ENCODE data around the gene TTLL8. TPM values are rescaled to one million over a fixed set of nuclear protein-coding genes. Genes with fewer than 3 reads are reported as not detected.

The TTLL8 gene
- total and polyA plus RNA-seq, 9 donors, result not detected

GRCh38 chr22:50058906-50059880, 1.1 kb upstream of the TTLL8 start:
- no peak for DNase-seq
- H3K9me3 ChIP-seq, result no peaks in the 10 kb centered on the region
- no peaks in the 10 kb centered on the region for H3K27me3 ChIP-seq
- intact Hi-C loops (cut with DNase I), result no loop called here
- TF ChIP-seq POLR2A (IDR thresholded peaks at IDR 0.05) (no peak), EP300 (IDR thresholded peaks at IDR 0.05) (no peak), CTCF (IDR thresholded peaks at IDR 0.05) (no peak)
- WGBS, 3 donors, result 6 to 10% (median 7%) methylated on average over 25 to 31 of the region's 31 CpGs
- no peak overlapping the region for H3K27ac ChIP-seq
- H3K4me3 ChIP-seq, result no peak overlapping the region
- peaks cover 4% of the 10 kb centered on the region for H3K4me1 ChIP-seq (ENCODE audit: insufficient read depth)
- H3K36me3 ChIP-seq, result no peaks in the 10 kb centered on the region

GRCh38 chr22:50057278-50058060, 629 bp downstream of the TTLL8 start:
- Histone ChIP-seq H3K9me3 (no peaks in the 10 kb centered on the region), H3K4me1 (ENCODE audit: insufficient read depth) (peaks cover 4% of the 10 kb centered on the region), H3K27me3 (no peaks in the 10 kb centered on the region), H3K36me3 (no peaks in the 10 kb centered on the region), H3K27ac (no peak overlapping the region), H3K4me3 (no peak overlapping the region)
- WGBS, 3 donors, result 74 to 82% (median 80%) methylated on average over 14 of the region's 14 CpGs
- TF ChIP-seq POLR2A (IDR thresholded peaks at IDR 0.05) (no peak), CTCF (IDR thresholded peaks at IDR 0.05) (no peak), EP300 (IDR thresholded peaks at IDR 0.05) (no peak)
- DNase-seq, result no peak
- intact Hi-C loops (cut with DNase I), result no loop called here

- H3K27ac ChIP-seq, result no peak overlapping the region
- DNase-seq, result no peak
- H3K4me1 ChIP-seq (ENCODE audit: insufficient read depth), result peaks cover 4% of the 10 kb centered on the region
- H3K4me3 ChIP-seq, result no peak overlapping the region
- no peaks in the 10 kb centered on the region for H3K9me3 ChIP-seq
- TF ChIP-seq EP300 (IDR thresholded peaks at IDR 0.05), result no peak
- WGBS, 3 donors, result 75 to 80% (median 76%) methylated on average over 34 of the region's 34 CpGs
- intact Hi-C loops (cut with DNase I), result no loop called here
- no peaks in the 10 kb centered on the region for H3K27me3 ChIP-seq
- no peaks in the 10 kb centered on the region for H3K36me3 ChIP-seq
Measured at GRCh38 chr22:50056214-50056972, 1.7 kb downstream of the TTLL8 start.

- H3K4me3 ChIP-seq, result no peak overlapping the region
- WGBS, 3 donors, result 89 to 95% (median 93%) methylated on average over 18 of the region's 18 CpGs
- H3K27me3 ChIP-seq, result no peaks in the 10 kb centered on the region
- H3K9me3 ChIP-seq, result no peaks in the 10 kb centered on the region
- H3K4me1 ChIP-seq (ENCODE audit: insufficient read depth), result no peaks in the 10 kb centered on the region
- intact Hi-C loops (cut with DNase I), result no loop called here
- no peaks in the 10 kb centered on the region for H3K36me3 ChIP-seq
- no peak overlapping the region for H3K27ac ChIP-seq
- no peak for TF ChIP-seq CTCF (IDR thresholded peaks at IDR 0.05)
- no peak for DNase-seq
Measured at GRCh38 chr22:50053861-50054260, 4.2 kb downstream of the TTLL8 start.
